ENCODE measurements around the gene KMT5B. TPM values are rescaled to one million over a fixed set of nuclear protein-coding genes. Genes with fewer than 3 reads are reported as not detected.
A peak's percentile ranks its signal among the peaks of the same experiment; 100 is the strongest.

The KMT5B gene
- total and polyA plus RNA-seq, 2 of the 4 experiments (the other 2 are of a cell fraction): 11.2 to 13.4 TPM

DNA sequence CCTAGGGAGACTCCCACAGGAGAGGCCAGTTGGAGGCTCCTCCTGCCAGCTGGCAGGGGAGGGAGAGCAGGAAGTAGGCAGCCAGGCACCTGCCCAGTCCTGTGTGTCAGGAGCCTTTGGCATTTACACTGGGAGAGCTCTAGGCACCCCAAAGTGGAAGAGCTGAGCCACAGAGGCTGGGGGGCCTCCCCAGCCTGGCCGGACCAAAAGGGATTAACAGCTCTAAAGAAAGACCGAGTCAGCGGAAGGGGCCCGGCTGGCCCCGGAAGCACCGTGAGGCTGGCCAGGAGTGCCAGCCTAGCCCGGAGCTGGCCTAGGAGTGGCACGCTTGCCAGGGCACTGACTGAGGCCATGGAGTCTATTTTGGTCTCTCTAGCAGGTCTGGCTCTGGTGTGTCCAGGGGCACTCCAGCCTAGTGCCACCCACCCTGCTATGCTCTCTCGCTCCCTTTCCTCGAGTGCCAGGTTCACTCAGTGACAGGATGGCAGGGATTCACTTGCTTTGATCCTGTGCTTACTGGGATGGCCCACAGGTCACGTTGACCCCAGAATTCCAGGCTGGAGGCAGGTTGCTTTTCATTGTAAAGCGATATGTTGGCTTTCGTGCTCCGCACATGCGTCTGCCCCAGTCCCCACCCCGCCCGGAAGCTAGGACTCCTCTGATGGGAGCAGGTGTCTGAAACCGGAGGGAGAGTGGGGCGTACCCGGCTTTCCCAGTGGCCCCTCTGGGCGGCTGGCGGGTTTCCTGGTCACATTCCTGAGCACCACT lies 3.3 kb upstream of the KMT5B start:
- dilution Hi-C loops (cut with HindIII; ENCODE audit: low sequenced_read_pairs, unreplicated experiment): no loop called here
- Histone ChIP-seq H3K79me1 (ENCODE audit: low read depth in 1 of 2, low read length in 2 of 2) (peaks cover 3 to 19% of the 10 kb centered on the region in 2 experiments; a peak in 3 of 4 replicates), H4K5ac (ENCODE audit: low read depth, low read length) (no peak overlapping the region), H4K8ac (ENCODE audit: low read depth in 2 of 2, low read length in 2 of 2) (no peak overlapping the region), H3K18ac (ENCODE audit: low read depth, low read length) (no peak overlapping the region), H2BK15ac (ENCODE audit: low read depth, low read length) (no peak overlapping the region), H2AK5ac (ENCODE audit: low read depth, low read length) (no peak overlapping the region), H3K23ac (ENCODE audit: low read depth, low read length) (no peak overlapping the region), H2BK20ac (ENCODE audit: low read depth, low read length) (no peak overlapping the region), H3K9me1 (ENCODE audit: insufficient read depth, low read length) (peaks cover 6% of the 10 kb centered on the region; the same call in 1 of the 2 replicates), H3K9me3 (ENCODE audit: control insufficient read depth, insufficient read depth, low read length) (no peaks in the 10 kb centered on the region), H3K4ac (ENCODE audit: low read depth, low read length) (no peak overlapping the region), H3K56ac (ENCODE audit: extremely low read depth, insufficient read depth, low read length) (no peak overlapping the region), H3K9ac (ENCODE audit: low read depth, low read length) (no peak overlapping the region), H3K4me3 (ENCODE audit: insufficient read depth, low read depth, low read length) (no peak overlapping the region), H2BK5ac (ENCODE audit: low read depth, low read length, poor library complexity, severe bottlenecking) (no peak overlapping the region), H3K27me3 (ENCODE audit: control insufficient read depth, insufficient read depth, low read length) (peaks cover 26% of the 10 kb centered on the region), H3K4me1 (ENCODE audit: control insufficient read depth, insufficient read depth, low read length) (peaks cover 2% of the 10 kb centered on the region; the same call in 1 of the 2 replicates), H4K91ac (ENCODE audit: insufficient read depth, low read depth, low read length) (no peak overlapping the region), H3K14ac (replicated peaks; ENCODE audit: low read depth, low read length) (no peak overlapping the region), H2AFZ (replicated peaks; ENCODE audit: low read length, poor library complexity) (no peak overlapping the region), H2BK120ac (ENCODE audit: low read depth, low read length) (no peak overlapping the region), H3K36me3 (ENCODE audit: control insufficient read depth, insufficient read depth, low read length) (no peaks in the 10 kb centered on the region), H3K4me2 (ENCODE audit: low read depth, low read length) (no peak overlapping the region), H3K27ac (ENCODE audit: insufficient read depth, low read length) (no peak overlapping the region), H4K20me1 (ENCODE audit: insufficient read depth, low read length) (peaks cover 13% of the 10 kb centered on the region), H2AK9ac (replicated peaks; ENCODE audit: low read depth, low read length, poor library complexity) (peak overlapping the region; percentile 13)
- ChIA-PET CTCF (no interaction called here), POLR2A (ENCODE audit: unreplicated experiment) (no interaction called here)
- intact Hi-C loops (cut with micrococcal nuclease): no loop called here
- no peak for ATAC-seq (ENCODE audit: low read depth)
- BruUV-seq (replicated peaks): no TSS peak
- no peak for TF ChIP-seq BHLHE40 (IDR thresholded peaks at IDR 0.05; ENCODE audit: low read depth, low read length)
- TF ChIP-seq, protein P1, sequence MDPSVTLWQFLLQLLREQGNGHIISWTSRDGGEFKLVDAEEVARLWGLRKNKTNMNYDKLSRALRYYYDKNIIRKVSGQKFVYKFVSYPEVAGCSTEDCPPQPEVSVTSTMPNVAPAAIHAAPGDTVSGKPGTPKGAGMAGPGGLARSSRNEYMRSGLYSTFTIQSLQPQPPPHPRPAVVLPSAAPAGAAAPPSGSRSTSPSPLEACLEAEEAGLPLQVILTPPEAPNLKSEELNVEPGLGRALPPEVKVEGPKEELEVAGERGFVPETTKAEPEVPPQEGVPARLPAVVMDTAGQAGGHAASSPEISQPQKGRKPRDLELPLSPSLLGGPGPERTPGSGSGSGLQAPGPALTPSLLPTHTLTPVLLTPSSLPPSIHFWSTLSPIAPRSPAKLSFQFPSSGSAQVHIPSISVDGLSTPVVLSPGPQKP (IDR thresholded peaks at IDR 0.05; ENCODE audit: borderline replicate concordance, low read depth, low read length): no peak
- no peak for TF ChIP-seq MXI1 (IDR thresholded peaks at IDR 0.05; ENCODE audit: borderline replicate concordance, low read depth, low read length)
- TF ChIP-seq, protein P2, sequence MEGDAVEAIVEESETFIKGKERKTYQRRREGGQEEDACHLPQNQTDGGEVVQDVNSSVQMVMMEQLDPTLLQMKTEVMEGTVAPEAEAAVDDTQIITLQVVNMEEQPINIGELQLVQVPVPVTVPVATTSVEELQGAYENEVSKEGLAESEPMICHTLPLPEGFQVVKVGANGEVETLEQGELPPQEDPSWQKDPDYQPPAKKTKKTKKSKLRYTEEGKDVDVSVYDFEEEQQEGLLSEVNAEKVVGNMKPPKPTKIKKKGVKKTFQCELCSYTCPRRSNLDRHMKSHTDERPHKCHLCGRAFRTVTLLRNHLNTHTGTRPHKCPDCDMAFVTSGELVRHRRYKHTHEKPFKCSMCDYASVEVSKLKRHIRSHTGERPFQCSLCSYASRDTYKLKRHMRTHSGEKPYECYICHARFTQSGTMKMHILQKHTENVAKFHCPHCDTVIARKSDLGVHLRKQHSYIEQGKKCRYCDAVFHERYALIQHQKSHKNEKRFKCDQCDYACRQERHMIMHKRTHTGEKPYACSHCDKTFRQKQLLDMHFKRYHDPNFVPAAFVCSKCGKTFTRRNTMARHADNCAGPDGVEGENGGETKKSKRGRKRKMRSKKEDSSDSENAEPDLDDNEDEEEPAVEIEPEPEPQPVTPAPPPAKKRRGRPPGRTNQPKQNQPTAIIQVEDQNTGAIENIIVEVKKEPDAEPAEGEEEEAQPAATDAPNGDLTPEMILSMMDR (conservative IDR thresholded peaks at IDR 0.05; ENCODE audit: low read depth, low read length): no peak
- no peak for TF ChIP-seq RAD21 (IDR thresholded peaks at IDR 0.05; ENCODE audit: low read length)
- TF ChIP-seq CHD1 (IDR thresholded peaks at IDR 0.05; ENCODE audit: low read depth, low read length): no peak
- TF ChIP-seq FOS (IDR thresholded peaks at IDR 0.05; ENCODE audit: low read depth, low read length): no peak
- TF ChIP-seq RFX5 (IDR thresholded peaks at IDR 0.05; ENCODE audit: low read depth, low read length): no peak
- TF ChIP-seq, protein P3, sequence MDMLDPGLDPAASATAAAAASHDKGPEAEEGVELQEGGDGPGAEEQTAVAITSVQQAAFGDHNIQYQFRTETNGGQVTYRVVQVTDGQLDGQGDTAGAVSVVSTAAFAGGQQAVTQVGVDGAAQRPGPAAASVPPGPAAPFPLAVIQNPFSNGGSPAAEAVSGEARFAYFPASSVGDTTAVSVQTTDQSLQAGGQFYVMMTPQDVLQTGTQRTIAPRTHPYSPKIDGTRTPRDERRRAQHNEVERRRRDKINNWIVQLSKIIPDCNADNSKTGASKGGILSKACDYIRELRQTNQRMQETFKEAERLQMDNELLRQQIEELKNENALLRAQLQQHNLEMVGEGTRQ (IDR thresholded peaks at IDR 0.05; ENCODE audit: low read depth, low read length): no peak
- no peak for TF ChIP-seq RCOR1 (IDR thresholded peaks at IDR 0.05; ENCODE audit: insufficient replicate concordance, low read length)
- no peak for TF ChIP-seq POLR2A (IDR thresholded peaks at IDR 0.05; ENCODE audit: low read depth, low read length)
- WGBS, 2 experiments (ENCODE audit: extremely low coverage in 2 of 2, insufficient read length in 1 of 2): 77% methylated on average over 10 of the region's 22 CpGs; no CpG with 5 or more reads in 1 of the 2 experiments
- in situ Hi-C loops (cut with MboI; ENCODE audit: low sequenced_read_pairs): no loop called here
- no peak for DNase-seq

Data from IMR-90 (cell line).